Activated T-cell treated with anti-CD3 and anti-CD28 coated beads, Interleukin-2, amount 50 U/mL, for 48 hours (primary cell): ENCODE measurements around the gene PLIN5.
A peak's percentile ranks its signal among the peaks of the same experiment; 100 is the strongest.

ENCODE experiments used
- DNase-seq, 2 experiments: peaks; one replicate each; pipeline ENCODE4 v3.0.0-alpha.2; 2020

The PLIN5 gene

GRCh38 chr19:4521170-4521887, 13.7 kb downstream of the PLIN5 start:
- no peak for DNase-seq

DNA sequence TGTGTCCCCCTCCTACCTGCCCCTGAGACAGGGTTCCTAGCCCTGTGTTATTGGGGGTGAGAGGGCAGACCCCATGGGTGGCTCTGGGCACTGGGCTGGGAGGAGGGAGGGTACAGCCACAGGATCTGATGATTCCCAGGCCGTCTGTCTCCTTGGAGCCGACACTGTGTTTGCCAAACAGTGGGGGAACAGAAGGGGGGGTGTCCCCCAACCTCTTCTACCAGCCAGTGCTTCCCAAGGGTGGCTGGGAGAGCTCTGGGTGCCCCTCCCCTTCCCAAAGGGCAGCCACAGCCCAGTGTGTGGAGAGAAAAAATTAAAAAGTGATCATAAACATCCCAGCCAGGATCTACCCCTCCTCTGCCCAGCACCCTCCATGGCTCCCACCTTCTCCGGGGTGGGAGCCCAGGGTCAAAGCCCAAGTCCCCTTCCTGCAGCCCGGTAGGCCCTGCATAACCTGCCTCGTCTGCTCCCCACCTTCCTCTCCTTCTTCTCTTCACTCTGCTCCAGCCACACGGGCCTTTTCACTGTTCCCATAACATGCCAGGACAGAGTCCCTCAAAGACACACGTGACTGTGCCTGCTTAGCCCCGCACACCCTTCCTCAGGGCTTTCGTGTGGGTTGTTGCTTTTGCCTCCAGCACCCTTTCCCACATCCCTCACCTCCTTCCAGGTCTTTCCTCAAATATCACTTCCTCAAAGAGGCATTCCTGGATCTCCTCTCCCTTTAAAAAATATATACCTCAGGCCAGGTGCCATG, 15.3 kb downstream of the PLIN5 start:
- no peak for DNase-seq

DNA sequence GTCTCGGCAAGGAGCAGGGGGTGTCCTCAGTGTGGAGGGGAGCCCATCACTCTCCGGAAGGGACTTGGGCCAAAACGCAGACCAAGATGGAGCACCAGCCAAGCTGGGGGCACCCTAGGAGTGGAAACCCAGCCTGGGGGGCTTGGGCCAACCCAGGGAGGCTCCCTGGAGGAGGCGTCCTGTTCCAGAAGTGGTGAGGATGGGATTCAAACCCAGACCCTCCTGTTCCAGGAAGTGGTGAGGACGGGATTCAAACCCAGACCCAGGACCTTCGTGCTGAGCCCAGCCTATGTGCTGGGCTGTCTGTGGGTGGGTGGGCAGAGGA, 15.9 kb downstream of the PLIN5 start:
- DNase-seq, result no peak

GRCh38 chr19:4518345-4519171, 16.5 kb downstream of the PLIN5 start, which contains the start of gene PLIN4:
PLIN4 (minus strand) TSS chr19:4518486; CDS start chr19:4518272, 214 bp downstream.
- no peak for DNase-seq

- DNase-seq, result no peak
These were observed 17.5 kb downstream of the PLIN5 start for GRCh38 chr19:4517451-4518057.

- no peak for DNase-seq
These were observed 18.1 kb downstream of the PLIN5 start for GRCh38 chr19:4516939-4517300.

GRCh38 chr19:4516199-4516938, 18.7 kb downstream of the PLIN5 start:
- no peak for DNase-seq

GRCh38 chr19:4515732-4516131, 19.3 kb downstream of the PLIN5 start:
- no peak for DNase-seq

DNA sequence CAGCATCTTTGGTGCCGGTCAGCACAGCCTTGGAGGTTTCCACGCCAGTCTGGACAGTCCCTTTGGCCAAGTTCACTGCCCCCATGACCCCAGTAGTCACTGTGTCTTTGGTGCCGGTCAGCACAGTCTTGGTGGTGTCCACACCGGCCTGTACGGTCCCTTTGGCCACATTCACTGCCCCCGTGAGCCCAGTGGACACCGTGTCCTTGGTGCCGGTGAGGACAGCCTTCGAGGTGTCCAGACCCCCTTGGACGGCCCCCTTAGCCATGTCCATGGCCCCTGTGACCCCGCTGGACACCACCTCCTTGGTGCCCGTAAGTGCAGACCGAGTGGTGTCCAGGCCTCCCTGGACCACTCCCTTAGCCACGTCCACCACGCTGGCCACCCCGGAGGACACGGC, 21.8 kb downstream of the PLIN5 start:
- DNase-seq, result no peak

DNA sequence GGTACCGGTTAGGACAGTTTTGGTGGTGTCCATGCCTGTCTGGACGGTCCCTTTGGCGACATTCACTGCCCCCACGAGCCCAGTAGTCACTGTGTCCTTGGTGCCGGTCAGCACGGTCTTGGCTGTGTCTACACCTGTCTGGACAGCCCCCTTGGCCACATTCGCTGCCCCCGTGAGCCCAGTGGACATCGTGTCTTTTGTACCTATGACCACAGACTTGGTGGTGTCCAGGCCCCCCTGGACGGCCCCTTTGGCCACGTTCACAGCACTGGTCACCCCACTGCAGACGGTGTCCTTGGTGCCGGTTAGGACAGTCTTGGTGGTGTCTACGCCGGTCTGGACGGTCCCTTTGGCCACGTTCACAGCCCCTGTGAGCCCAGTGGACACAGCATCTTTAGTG, 23.0 kb downstream of the PLIN5 start:
- DNase-seq, result no peak

DNA sequence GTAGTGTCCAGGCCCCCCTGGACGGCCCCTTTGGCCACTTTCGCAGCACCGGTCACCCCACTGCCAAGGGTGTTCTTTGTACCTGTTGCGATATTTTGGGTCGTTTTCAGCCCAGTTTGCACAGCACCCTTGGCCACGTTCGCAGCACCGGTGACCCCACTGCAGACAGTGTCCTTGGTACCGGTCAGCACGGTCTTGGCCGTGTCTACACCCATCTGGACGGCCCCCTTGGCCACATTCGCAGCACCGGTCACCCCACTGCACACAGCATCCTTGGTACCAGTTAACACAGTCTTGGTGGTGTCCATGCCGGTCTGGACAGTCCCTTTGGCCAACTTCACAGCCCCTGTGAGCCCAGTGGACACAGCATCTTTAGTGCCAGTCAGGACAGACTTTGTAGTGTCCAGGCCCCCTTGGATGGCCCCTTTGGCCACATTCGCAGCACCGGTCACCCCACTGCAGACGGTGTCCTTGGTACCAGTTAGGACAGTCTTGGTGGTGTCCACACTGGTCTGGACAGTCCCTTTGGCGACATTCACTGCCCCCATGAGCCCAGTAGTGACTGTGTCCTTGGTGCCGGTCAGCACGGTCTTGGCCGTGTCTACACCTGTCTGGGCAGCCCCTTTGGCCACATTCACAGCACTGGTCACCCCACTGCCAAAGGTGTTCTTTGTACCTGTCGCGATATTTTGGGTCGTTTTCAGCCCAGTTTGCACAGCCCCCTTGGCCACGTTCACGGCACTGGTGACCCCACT, 23.5 kb downstream of the PLIN5 start:
- DNase-seq, result no peak

GRCh38 chr19:4510435-4511255, 24.4 kb downstream of the PLIN5 start:
- no peak for DNase-seq

DNA sequence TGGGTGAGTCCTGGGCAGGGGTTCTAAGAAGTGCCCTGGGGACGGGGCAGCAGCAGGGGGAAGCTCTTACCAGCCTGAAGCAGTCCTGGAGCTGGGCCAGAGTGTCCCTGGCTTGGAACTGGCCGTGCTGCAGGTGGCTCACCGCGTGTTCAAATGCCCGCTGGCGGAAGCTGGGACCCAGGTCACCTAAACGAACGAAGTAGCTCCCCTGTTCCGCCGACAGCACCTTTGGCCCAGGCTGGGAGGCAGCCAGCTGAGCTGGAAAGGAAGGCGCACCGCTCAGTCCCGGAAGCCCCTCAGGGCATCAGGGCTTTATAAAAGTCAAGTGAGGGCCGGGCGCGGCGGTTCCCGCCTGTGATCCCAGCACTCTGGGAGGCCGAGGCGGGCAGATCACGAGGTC, 26.3 kb downstream of the PLIN5 start:
- no peak for DNase-seq

DNA sequence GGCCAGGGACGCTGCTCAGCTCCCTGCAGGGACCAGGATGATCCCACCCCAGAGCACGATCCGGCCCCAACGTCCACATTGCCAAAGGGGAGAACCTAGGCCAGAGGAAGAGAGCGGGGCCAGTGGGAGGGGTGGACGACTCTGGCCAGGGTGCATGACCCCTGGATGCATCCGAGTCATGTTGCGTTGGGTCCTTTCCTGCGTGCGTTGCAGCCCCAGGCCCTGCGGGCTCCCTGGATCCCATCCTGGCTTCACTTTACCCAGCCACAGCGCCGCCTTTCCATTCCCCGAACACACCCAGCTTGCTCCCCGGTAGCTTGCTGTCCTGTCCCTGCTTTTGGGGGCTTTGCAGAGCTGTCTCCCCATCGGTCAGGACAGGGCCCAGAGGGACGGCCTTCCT, 27.2 kb downstream of the PLIN5 start:
- DNase-seq, result no peak

- no peak for DNase-seq
These were observed 27.9 kb downstream of the PLIN5 start for GRCh38 chr19:4507150-4507452.

DNA sequence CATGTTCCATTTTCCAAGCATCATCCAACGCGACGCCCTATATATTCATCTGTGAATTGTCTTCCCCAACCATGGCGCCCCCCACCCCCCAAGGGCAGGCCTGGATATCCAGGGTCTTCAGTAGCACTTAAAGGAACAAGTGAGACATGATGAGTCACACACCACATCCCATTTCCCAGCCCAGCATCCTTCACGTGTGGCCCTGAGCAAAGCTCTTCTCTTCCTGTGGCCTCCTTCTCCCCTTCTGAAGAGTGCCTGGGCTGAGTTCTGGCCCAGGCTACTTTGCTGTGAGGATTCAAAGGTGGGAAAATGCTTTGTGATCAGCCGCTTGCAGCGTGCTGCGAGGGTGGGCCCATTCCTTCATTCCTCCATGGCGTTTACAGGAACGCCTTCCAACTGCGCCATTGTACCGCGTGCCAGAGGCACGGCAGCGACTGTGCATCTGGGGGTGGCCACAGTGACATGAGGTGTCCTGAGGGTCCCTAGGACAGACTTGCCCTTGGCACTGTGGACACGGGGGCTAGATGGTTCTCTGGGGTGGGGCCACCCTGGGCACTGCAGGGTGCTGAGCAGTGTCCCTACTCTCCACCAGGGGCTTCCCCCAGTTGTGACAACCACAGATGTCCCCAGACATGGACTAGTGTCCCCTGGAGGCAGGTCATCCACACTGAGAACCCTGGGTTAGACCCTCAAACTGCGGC, 28.4 kb downstream of the PLIN5 start:
- peak; percentile 26 to 28 for DNase-seq

GRCh38 chr19:4505570-4506448, 29.2 kb downstream of the PLIN5 start:
- DNase-seq, result no peak

GRCh38 chr19:4504891-4505569, 30.0 kb downstream of the PLIN5 start:
- DNase-seq, result no peak

GRCh38 chr19:4504297-4504701, 30.7 kb downstream of the PLIN5 start:
- no peak for DNase-seq
